Heart left ventricle (tissue), 16 donors: ENCODE results near the gene GPR135. TPM values are rescaled to one million over a fixed set of nuclear protein-coding genes. Genes with fewer than 3 reads are reported as not detected.
A peak's percentile ranks its signal among the peaks of the same experiment; 100 is the strongest.

ENCODE experiments used
- ATAC-seq, 4 donors: fragments of 200-7000 bp; cut with Tn5 transposase; one replicate each; pipeline ENCODE4 v1.9.1; 2020 to 2022; ENCODE audit warnings: moderate library complexity in 4 of 4, mild to moderate bottlenecking in 3 of 4, moderate number of reproducible peaks in 1 of 4
- DNase-seq, 5 donors: peaks; one replicate each; pipeline ENCODE4 v3.0.0-alpha.2; 2020
- H3K27ac ChIP-seq, 12 donors: fragments of 200-600 bp; sonication (generic) in 4 of 12; one replicate each; pipeline versions ENCODE4 v1.5.0 to v1.8.0; 2016 to 2022; ENCODE audit warnings: mild to moderate bottlenecking in 2 of 12
- H3K27me3 ChIP-seq, 9 donors: fragments of 200-600 bp; sonication (generic) in 2 of 9; one replicate each; pipeline versions ENCODE4 v1.5.1 to v1.8.0; 2016 to 2022; ENCODE audit warnings: mild to moderate bottlenecking in 3 of 9
- H3K36me3 ChIP-seq, 9 donors: fragments of 200-600 bp; sonication (generic) in 2 of 9; one replicate each; pipeline versions ENCODE4 v1.5.0 to v1.8.0; 2018 to 2022; ENCODE audit warnings: mild to moderate bottlenecking in 2 of 9
- H3K4me1 ChIP-seq, 12 donors: fragments of 200-600 bp; sonication (generic) in 4 of 12; one replicate each; pipeline versions ENCODE4 v1.5.0 to v1.8.0; 2016 to 2022; ENCODE audit warnings: mild to moderate bottlenecking in 3 of 12
- H3K4me3 ChIP-seq, 12 donors: fragments of 200-600 bp; sonication (generic) in 4 of 12; one replicate each; pipeline versions ENCODE4 v1.5.0 to v1.8.0; 2017 to 2022; ENCODE audit warnings: mild to moderate bottlenecking in 9 of 12, moderate library complexity in 4 of 12
- H3K9me3 ChIP-seq, 12 donors: fragments of 200-600 bp; sonication (generic) in 4 of 12; one replicate each; pipeline versions ENCODE4 v1.5.0 to v1.8.0; 2016 to 2022; ENCODE audit warnings: mild to moderate bottlenecking in 1 of 12
- CTCF ChIP-seq, 12 donors: fragments of 200-600 bp; sonication (generic) in 4 of 12; IDR thresholded peaks; one replicate each; pipeline versions ENCODE4 v1.5.0 to v1.8.0; 2018 to 2022; ENCODE audit warnings: antibody characterized with exemption in 12 of 12, mild to moderate bottlenecking in 5 of 12
- POLR2A ChIP-seq, 2 donors: fragments of 450-650 bp; IDR thresholded peaks; one replicate each; pipeline ENCODE4 v1.6.1; 2017; ENCODE audit warnings: antibody characterized with exemption in 2 of 2, mild to moderate bottlenecking in 2 of 2, moderate library complexity in 2 of 2
- WGBS, 4 donors: extraction: QIAGEN DNeasy Blood & Tissue Kit in 2 of 4; methylation state at CpG; one replicate each; pipeline versions ENCODE4 v1.1.5 to v1.1.7; 2013 to 2018; 5-methylcytosine and 5-hydroxymethylcytosine counted together
- intact Hi-C, 10 donors: fragments of 100-400 bp; cut with DNase I; formaldehyde crosslinking; loops; one replicate each; pipeline versions ENCODE4 v1.11.1 to v1.14.2; 2022
- polyA plus RNA-seq, 2 donors: library from polyadenylated mRNA; stranded (reverse); fragments of 200-250 nt; gene quantifications; one replicate each; pipeline ENCODE4 v1.2.3, GENCODE V29; 2013
- total RNA-seq, 9 donors: library from RNA; depleted of rRNA in 2 of 9; stranded (reverse); fragments of >200 nt in 2 of 9; fragmentation: NEBNext Ultra II Directional in 3 of 9; extraction: Animal tissue kit (Norgen Biotek cat#: 25700) in 3 of 9; gene quantifications; one replicate each; pipeline versions ENCODE4 v1.1.0 to v1.2.4, GENCODE V29; 2016 to 2023
- donor health status: ischemic (EF 13 %, LVEDD 7.1; RV severe dilation, severe dysfunction).
- donor health status: healthy with polysubstance abuse.
- donor health status: DM: no; HTN: yes; CAD: no.
- donor health status: DM: no; HTN: no; CAD: no.
- donor health status: ischemic (EF 25% LVEDD 6.9; RV normal size, moderate dysfunction).
- donor health status: ischemic (EF 25% LVEDD 5.7; RV mildly dilated, moderate dysfunction).
- donor health status: healthy.
- donor health status: DM: yes; HTN: yes; CAD: no.
- donor health status: ischemic (EF 35%, LVEDD 5.7; RV mildly dilated, moderate dysfunction).
- donor health status: nonischemic (EF 11% LVEDD 7.7; RV severe dilation, severe dysfunction).
- donor health status: DM: yes; HTN: yes; CAD: no.
- donor health status: PGD.
- donor health status: ischemic (EF 29% LVEDD 5.4; RV normal size, mild dysfunction).
- donor health status: nonischemic (EF 23%, LVEDD 6.1; RV moderate dilation, normal function).

The GPR135 gene
- total and polyA plus RNA-seq, 11 donors, result 0.84 to 2.7 (median 2.1) TPM

GRCh38 chr14:59480166-59480565, 15.0 kb upstream of the GPR135 start:
- DNase-seq (no peak), ATAC-seq (no peak)
- 25 to 51% (median 40%) methylated on average over 1 of the region's 1 CpG for WGBS, 4 donors
- Histone ChIP-seq H3K4me1 (peaks cover 0 to 50% (median 34%) of the 10 kb centered on the region in 12 donors), H3K9me3 (no peaks in the 10 kb centered on the region), H3K27ac (peak overlapping the region in 2 of 12 donors; percentile 5 to 14), H3K4me3 (no peak overlapping the region), H3K36me3 (peaks cover 0 to 42% (median 30%) of the 10 kb centered on the region in 9 donors), H3K27me3 (no peaks in the 10 kb centered on the region)
- intact Hi-C loops, result loop anchor here in 2 of 10 donors (10.0 kb wide), 3 partner anchors 615 to 705 kb away; partner anchors contain the start of genes DHRS7 (in 1 of the 2) and PCNX4 (in 1 of the 2)
- TF ChIP-seq POLR2A (IDR thresholded peaks at IDR 0.05) (no peak), CTCF (IDR thresholded peaks at IDR 0.05) (no peak)

DNA sequence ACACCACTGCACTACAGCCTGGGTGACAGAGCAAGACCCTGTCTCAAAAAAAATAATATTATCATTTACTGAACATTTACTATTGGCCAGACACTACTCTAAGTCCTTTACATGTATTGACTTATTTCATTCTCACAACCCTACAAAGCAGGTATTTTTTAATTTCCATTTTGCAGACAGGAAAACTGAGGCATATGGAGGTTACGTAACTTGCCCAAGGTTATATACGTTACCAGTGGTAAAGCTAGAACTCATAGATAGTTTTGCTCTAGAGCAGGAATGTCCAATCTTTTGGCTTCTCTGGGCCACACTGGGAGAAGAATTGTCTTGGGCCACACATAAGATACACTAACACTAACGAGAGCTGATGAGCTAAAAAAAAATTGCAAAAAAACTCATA, 13.4 kb upstream of the GPR135 start:
- Histone ChIP-seq H3K36me3 (peaks cover 0 to 58% (median 46%) of the 10 kb centered on the region in 9 donors), H3K9me3 (no peaks in the 10 kb centered on the region), H3K27me3 (no peaks in the 10 kb centered on the region), H3K27ac (no peak overlapping the region), H3K4me1 (peaks cover 0 to 44% (median 33%) of the 10 kb centered on the region in 12 donors), H3K4me3 (no peak overlapping the region)
- no peak for TF ChIP-seq POLR2A (IDR thresholded peaks at IDR 0.05)
- TF ChIP-seq CTCF (IDR thresholded peaks at IDR 0.05), result no peak
- WGBS, 4 donors, result 95 to 98% (median 96%) methylated on average over 3 of the region's 3 CpGs
- ATAC-seq (no peak), DNase-seq (no peak)
- intact Hi-C loops, result no loop called here

GRCh38 chr14:59475709-59476108, 10.5 kb upstream of the GPR135 start:
- no peaks in the 10 kb centered on the region for H3K9me3 ChIP-seq
- DNase-seq, result no peak
- H3K27ac ChIP-seq, result no peak overlapping the region
- ATAC-seq, result peak in 3 of 4 donors; percentile 49 to 79 (median 61)
- no peaks in the 10 kb centered on the region for H3K27me3 ChIP-seq
- TF ChIP-seq CTCF (IDR thresholded peaks at IDR 0.05), result no peak
- no peak for TF ChIP-seq POLR2A (IDR thresholded peaks at IDR 0.05)
- intact Hi-C loops, result no loop called here
- no peak overlapping the region for H3K4me3 ChIP-seq
- WGBS, 4 donors, result 51 to 75% (median 58%) methylated on average over 1 of the region's 1 CpG
- peaks cover 0 to 84% (median 72%) of the 10 kb centered on the region in 9 donors for H3K36me3 ChIP-seq
- H3K4me1 ChIP-seq, result peaks cover 0 to 18% (median 7%) of the 10 kb centered on the region in 12 donors

DNA sequence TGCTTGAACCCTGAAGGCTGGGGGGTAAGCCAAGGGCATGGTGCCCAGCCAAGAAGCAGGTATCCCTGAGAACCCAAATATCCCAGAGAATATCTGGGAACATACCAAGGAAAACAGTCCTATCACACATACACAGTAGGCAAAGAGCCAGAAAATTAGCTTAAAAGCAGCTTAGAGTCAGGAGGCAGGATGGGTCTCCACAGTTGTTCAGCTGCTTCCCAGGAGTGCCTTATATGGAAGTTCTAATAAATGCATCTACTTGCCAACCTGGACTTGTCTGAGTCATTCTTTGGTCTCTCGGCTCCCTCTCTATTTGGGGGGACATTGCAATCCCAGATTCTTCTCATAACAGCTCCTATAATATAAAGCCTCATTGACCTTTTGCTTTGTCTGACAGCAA, 9.0 kb upstream of the GPR135 start:
- intact Hi-C loops, result no loop called here
- Histone ChIP-seq H3K36me3 (peaks cover 0 to 88% (median 81%) of the 10 kb centered on the region in 9 donors), H3K4me1 (peaks cover 0 to 9% (median 0%) of the 10 kb centered on the region in 12 donors), H3K27me3 (no peaks in the 10 kb centered on the region), H3K4me3 (no peak overlapping the region), H3K9me3 (no peaks in the 10 kb centered on the region), H3K27ac (peak overlapping the region in 1 of 12 donors; percentile 1)
- ATAC-seq (no peak), DNase-seq (no peak)
- TF ChIP-seq CTCF (IDR thresholded peaks at IDR 0.05) (no peak), POLR2A (IDR thresholded peaks at IDR 0.05) (no peak)
- WGBS, 4 donors, result 27 to 65% (median 39%) methylated on average over 1 of the region's 1 CpG
